GM12878 (cell line): Measurements from ENCODE around the gene LIN54. TPM values are rescaled to one million over a fixed set of nuclear protein-coding genes. Genes with fewer than 3 reads are reported as not detected.

Experiments
- ATAC-seq: fragments of 200-7000 bp; cut with Tn5 transposase; 3 replicates; pipeline ENCODE4 v1.9.1; 2020; ENCODE audit warnings: mild to moderate bottlenecking, moderate library complexity
- BruUV-seq: library from RNA; stranded (reverse); fragments of 400-500 nt; replicated peaks from 2 replicates; lab custom pipeline; 2021; lab: Mats Ljungman, UMichigan
- CTCF ChIA-PET: fragments of 300-600 bp; sonication (Branson Sonifier 250); formaldehyde crosslinking; extraction: SDS; loops from one replicate; lab custom pipeline; 2021; ENCODE audit warnings: inconsistent platforms; lab: Yijun Ruan, JAX
- POLR2A ChIA-PET: fragments of 350-600 bp; formaldehyde crosslinking; extraction: SDS; loops from one replicate; lab custom pipeline; 2021; ENCODE audit warnings: inconsistent platforms; lab: Charles Lee
- RAD21 ChIA-PET: fragments of 300-600 bp; sonication (Branson Sonifier 250); formaldehyde crosslinking; loops from one replicate; lab custom pipeline; 2023; ENCODE audit warnings: antibody characterized with exemption; ENCODE audit not compliant: unreplicated experiment; lab: Charles Lee
- SMC1A ChIA-PET: fragments of 300-600 bp; sonication (Branson Sonifier 250); formaldehyde crosslinking; loops from one replicate; lab custom pipeline; 2023; ENCODE audit not compliant: unreplicated experiment, uncharacterized antibody; lab: Charles Lee
- DNase-seq: peaks from one replicate; pipeline ENCODE4 v3.0.0-alpha.2; 2011; ENCODE audit warnings: low read depth, low spot score
- FAIRE-seq: peaks from 3 replicates; lab custom pipeline; 2011; peaks lifted over from hg19 to GRCh38; lab: Jason Lieb, UNC
- H2AFZ ChIP-seq: 2 replicates; pipeline ENCODE4 v1.6.0; 2011; ENCODE audit warnings: low read depth, low read length, control low read depth; ENCODE audit not compliant: control insufficient read depth
- H3K27ac ChIP-seq: 2 replicates; pipeline ENCODE4 v1.5.1; 2011; ENCODE audit warnings: control low read depth; ENCODE audit not compliant: control insufficient read depth, insufficient read depth
- H3K27me3 ChIP-seq, 2 experiments: replicated peaks in 1 of 2; 2 replicates each; pipeline versions ENCODE4 v1.6.0 to v1.6.1; 2011; ENCODE audit warnings: low read length in 1 of 2; ENCODE audit not compliant: control insufficient read depth in 2 of 2, insufficient read depth in 2 of 2
- H3K36me3 ChIP-seq, 2 experiments: 2 replicates each; pipeline ENCODE4 v1.5.1; 2011; ENCODE audit warnings: low read length in 1 of 2; ENCODE audit not compliant: control insufficient read depth in 2 of 2, insufficient read depth in 2 of 2
- H3K4me1 ChIP-seq: 2 replicates; pipeline ENCODE4 v1.6.1; 2011; ENCODE audit warnings: mild to moderate bottlenecking, low read length, moderate library complexity, mixed read lengths; ENCODE audit not compliant: control insufficient read depth, insufficient read depth
- H3K4me2 ChIP-seq: 2 replicates; pipeline ENCODE4 v1.6.0; 2011; ENCODE audit warnings: control low read depth; ENCODE audit not compliant: control insufficient read depth, insufficient read depth
- H3K4me3 ChIP-seq: fragments of 200-600 bp; sonication (generic); 2 replicates; pipeline ENCODE4 v1.5.1; 2016
- H3K79me2 ChIP-seq: 2 replicates; pipeline ENCODE4 v1.6.0; 2011; ENCODE audit warnings: low read length; ENCODE audit not compliant: control insufficient read depth, insufficient read depth
- H3K9ac ChIP-seq: 2 replicates; pipeline ENCODE4 v1.8.0; 2011; ENCODE audit warnings: low read length, control low read depth, mixed read lengths; ENCODE audit not compliant: control insufficient read depth, insufficient read depth
- H3K9me3 ChIP-seq: replicated peaks from 3 replicates; pipeline ENCODE4 v1.5.1; 2011; ENCODE audit warnings: mild to moderate bottlenecking, low read length; ENCODE audit not compliant: control insufficient read depth, insufficient read depth
- H4K20me1 ChIP-seq: 2 replicates; pipeline ENCODE4 v1.6.0; 2011; ENCODE audit not compliant: control insufficient read depth, insufficient read depth
- ATF2 ChIP-seq: IDR thresholded peaks from 2 replicates; pipeline ENCODE4 v1.6.1; 2012; ENCODE audit warnings: low read length, inconsistent platforms
- BCL11A ChIP-seq: IDR thresholded peaks from 2 replicates; pipeline ENCODE4 v1.6.1; 2011; ENCODE audit warnings: low read depth, low read length
- CBFB ChIP-seq: IDR thresholded peaks from 2 replicates; pipeline ENCODE4 v1.6.1; 2016; ENCODE audit warnings: antibody characterized with exemption, low read depth
- DPF2 ChIP-seq: fragments of 450-650 bp; IDR thresholded peaks from 2 replicates; pipeline ENCODE4 v1.6.1; 2017; ENCODE audit warnings: mild to moderate bottlenecking
- EP300 ChIP-seq, 2 experiments: fragments of 150-350 bp in 1 of 2; IDR thresholded peaks; 2 replicates each; pipeline ENCODE4 v1.6.1; 2011 to 2012; ENCODE audit warnings: low read depth in 2 of 2, low read length in 2 of 2, borderline replicate concordance in 1 of 2, improper control_type of control experiment in 1 of 2, inconsistent platforms in 1 of 2; ENCODE audit not compliant: control insufficient read depth in 1 of 2
- GABPA ChIP-seq: IDR thresholded peaks from 2 replicates; pipeline ENCODE4 v1.6.1; 2014; ENCODE audit warnings: antibody characterized with exemption, low read depth, mild to moderate bottlenecking, inconsistent platforms
- IKZF2 ChIP-seq, 2 experiments: fragments of 450-650 bp; IDR thresholded peaks; 2 replicates each; pipeline ENCODE4 v1.6.1; 2017; ENCODE audit warnings: mild to moderate bottlenecking in 2 of 2, moderate library complexity in 2 of 2
- IRF3 ChIP-seq: fragments of 450-650 bp; IDR thresholded peaks from 2 replicates; pipeline ENCODE4 v1.6.1; 2014; ENCODE audit warnings: mild to moderate bottlenecking
- MEF2A ChIP-seq: IDR thresholded peaks from 2 replicates; pipeline ENCODE4 v1.6.1; 2011; ENCODE audit warnings: low read depth, mild to moderate bottlenecking, low read length, moderate library complexity; ENCODE audit not compliant: insufficient read depth
- MXI1 ChIP-seq: fragments of 150-350 bp; IDR thresholded peaks from 2 replicates; pipeline ENCODE4 v1.6.1; 2011; ENCODE audit warnings: low read depth, mild to moderate bottlenecking, inconsistent platforms, low read length, improper control_type of control experiment
- NR2F1 ChIP-seq: fragments of 450-650 bp; conservative IDR thresholded peaks from 2 replicates; pipeline ENCODE4 v1.6.1; 2017; ENCODE audit warnings: mild to moderate bottlenecking
- POU2F2 ChIP-seq: IDR thresholded peaks from 3 replicates; pipeline ENCODE4 v1.6.1; 2011; ENCODE audit warnings: low read depth, mild to moderate bottlenecking, low read length, borderline replicate concordance
- RAD21 ChIP-seq: IDR thresholded peaks from 2 replicates; pipeline ENCODE4 v1.6.1; 2011; ENCODE audit warnings: mild to moderate bottlenecking, low read depth, low read length, moderate library complexity; ENCODE audit not compliant: insufficient read depth
- RUNX3 ChIP-seq: IDR thresholded peaks from 2 replicates; pipeline ENCODE4 v1.6.1; 2012; ENCODE audit warnings: low read length, inconsistent platforms
- SMC3 ChIP-seq: IDR thresholded peaks from 2 replicates; pipeline ENCODE4 v1.6.1; 2011; ENCODE audit warnings: low read length, improper control_type of control experiment, borderline replicate concordance
- ZBTB33 ChIP-seq: fragments of 450-650 bp; IDR thresholded peaks from 2 replicates; pipeline ENCODE4 v1.6.1; 2017; ENCODE audit warnings: mild to moderate bottlenecking
- WGBS: methylation state at CpG from one replicate; pipeline ENCODE4 v1.1.6; 2016; ENCODE audit warnings: low lambda C conversion rate; ENCODE audit not compliant: insufficient replicate concordance, insufficient coverage; ENCODE audit errors: missing lambda C conversion rate; 5-methylcytosine and 5-hydroxymethylcytosine counted together
- in situ Hi-C: fragments of 300-500 bp; cut with MboI; formaldehyde crosslinking; loops from 9 replicates; pipeline ENCODE4 v1.14.3; 2018; ENCODE audit warnings: mixed read lengths
- intact Hi-C: fragments of 100-400 bp; cut with micrococcal nuclease; formaldehyde crosslinking; loops from one replicate; pipeline ENCODE4 v1.14.2; 2022; ENCODE audit not compliant: unreplicated experiment
- polyA plus RNA-seq, 11 experiments: library from polyadenylated mRNA; depleted of rRNA in 4 of 11; unstranded in 6 of 11; stranded (reverse) in 5 of 11; fragments of >200 nt; fragmentation: Nextera tagmentation in 4 of 11; fragmentation: Illumina TruSeq in 1 of 11; extraction: Ambion mirVana in 4 of 11; extraction: Trizol in 1 of 11; gene quantifications; 1 replicate in 1 of 11; 2 replicates in 10 of 11; pipeline versions ENCODE4 v1.2.1 to v1.2.3, GENCODE V29; 2011 to 2016; ENCODE audit warnings: inconsistent platforms in 2 of 11, missing spikeins in 2 of 11, low read depth in 1 of 11
- total RNA-seq, 4 experiments: library from RNA; depleted of rRNA in 3 of 4; stranded (reverse); fragments of >200 nt in 3 of 4; fragmentation: Illumina TruSeq in 1 of 4; extraction: Trizol in 1 of 4; gene quantifications; 2 replicates each; pipeline versions ENCODE4 v1.2.1 to v1.2.3, GENCODE V29; 2013 to 2021

LIN54 gene
- total and polyA plus RNA-seq, 10 of the 15 experiments (the other 5 are each of a cell fraction or from before 2014, with no cell fraction given), result 1.5 to 20.4 (median 12.2) TPM

GRCh38 chr4:82989575-82990429 is 20.8 kb downstream of the LIN54 start:
- Histone ChIP-seq H3K79me2 (peaks cover 27% of the 10 kb centered on the region), H3K4me2 (peak overlapping the region; percentile 83), H4K20me1 (no peaks in the 10 kb centered on the region), H3K4me1 (peaks cover 5% of the 10 kb centered on the region; the same call in 1 of the 2 replicates), H3K4me3 (peak overlapping the region; percentile 34; the same call in 1 of the 2 replicates), H3K9ac (peak overlapping the region; percentile 3; the same call in 1 of the 2 replicates), H3K27ac (peak overlapping the region; percentile 35), H3K36me3 (peaks cover 0 to 2% of the 10 kb centered on the region in 2 experiments; a peak in 2 of 4 replicates), H3K27me3 (no peaks in the 10 kb centered on the region), H3K9me3 (no peaks in the 10 kb centered on the region), H2AFZ (peak overlapping the region; percentile 70)
- peak; percentile 91 for FAIRE-seq
- in situ Hi-C loops, result no loop called here
- ChIA-PET POLR2A (interaction anchor here (0.7 to 1.4 kb wide), 3 partner anchors 17 to 30 kb away, joined by 3 to 6 read pairs (median 3); partner anchors contain the start of gene LIN54), CTCF (interaction anchor here (0.6 to 1.2 kb wide), 3 partner anchors 91 to 576 kb away, joined by 3 to 4 read pairs (median 4); no protein-coding TSS in a partner anchor), RAD21 (interaction anchor here (0.8 to 1.8 kb wide), 7 partner anchors 17 to 90 kb away, joined by 3 to 5 read pairs (median 3); partner anchors contain the start of gene LIN54), SMC1A (interaction anchor here (0.7 to 3.3 kb wide), 13 partner anchors 9 to 92 kb away, joined by 3 to 11 read pairs (median 4); partner anchors contain the start of genes LIN54 and THAP9)
- peak; percentile 96 for ATAC-seq
- WGBS, result 70% methylated on average over 2 of the region's 2 CpGs
- peak; percentile 41 for DNase-seq
- intact Hi-C loops, result loop anchor here (2.0 kb wide), 1 partner anchor 21 kb away; the partner anchor contains the start of gene LIN54
- no TSS peak for BruUV-seq
- TF ChIP-seq RUNX3 (peak; percentile 90), CBFB (peak; percentile 66; the same call in 1 of the 2 replicates), RAD21 (0 out of 2 replicates have a peak, but pooled peaks have one; percentile 1), IKZF2 (IDR thresholded peaks at IDR 0.05) (peak in 1 of 2 experiments; percentile 19; a peak in 1 of 4 replicates), SMC3 (no peak), ATF2 (0 out of 2 replicates have a peak, but pooled peaks have one; percentile 18), ZBTB33 (no peak), IRF3 (no peak), MEF2A (0 out of 2 replicates have a peak, but pooled peaks have one; percentile 34), DPF2 (0 out of 2 replicates have a peak, but pooled peaks have one; percentile 20), POU2F2 (0 out of 3 replicates have a peak, but pooled peaks have one; percentile 18), GABPA (0 out of 2 replicates have a peak, but pooled peaks have one; percentile 8), BCL11A (0 out of 2 replicates have a peak, but pooled peaks have one; percentile 6), MXI1 (0 out of 2 replicates have a peak, but pooled peaks have one; percentile 26), NR2F1 (peak; percentile 87), EP300 (IDR thresholded peaks at IDR 0.05; ENCODE audit: borderline replicate concordance in 1 of 2, control insufficient read depth in 1 of 2, low read depth in 2 of 2, low read length in 2 of 2) (0 out of 4 replicates have a peak, but pooled peaks of 1 of the 2 experiments have one; percentile 17)
